PC-3 (cell line): ENCODE results near the gene AGTR1.

ENCODE experiments used
- CTCF ChIP-seq: fragments of 300-600 bp; sonication (generic); conservative IDR thresholded peaks from 2 replicates; pipeline ENCODE4 v1.5.1; 2017; ENCODE audit warnings: antibody characterized with exemption, low read depth, mild to moderate bottlenecking, low read length
- EZH2 ChIP-seq: fragments of 300-600 bp; sonication (generic); IDR thresholded peaks from one replicate; pipeline ENCODE4 v1.6.1; 2017; ENCODE audit warnings: antibody characterized with exemption, mild to moderate bottlenecking, low read length; ENCODE audit not compliant: unreplicated experiment

DNA sequence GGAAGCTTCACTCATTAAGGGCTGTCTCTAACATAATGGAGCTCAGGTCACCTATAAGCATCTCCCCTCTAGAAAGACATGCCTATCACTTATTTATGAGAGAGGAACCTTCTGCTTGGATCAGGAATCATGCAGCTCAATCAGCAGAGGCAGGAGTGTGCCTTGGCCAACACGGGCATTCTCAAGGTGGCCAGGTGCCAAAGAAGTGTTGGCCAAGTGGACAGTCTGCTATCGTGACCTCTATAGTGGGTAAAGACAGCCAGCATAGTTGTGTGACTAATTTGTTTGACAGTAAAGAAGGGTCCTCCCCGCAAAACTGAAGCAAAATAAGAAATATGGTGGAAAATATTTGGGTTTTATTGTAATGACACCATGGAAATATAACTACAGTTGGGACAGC, 14.7 kb upstream of the AGTR1 start:
- TF ChIP-seq CTCF (no peak), EZH2 (no peak)
